Measurements from ENCODE around the gene WDR19. TPM values are rescaled to one million over a fixed set of nuclear protein-coding genes. Genes with fewer than 3 reads are reported as not detected.

Gene WDR19
- total and polyA plus RNA-seq, 2 of the 4 experiments (the other 2 are of a cell fraction) = 16.0 to 22.6 TPM

GRCh38 chr4:39178706-39179105 lies 3.6 kb upstream of the WDR19 start:
- no peaks in the 10 kb centered on the region for H3K36me3 ChIP-seq (ENCODE audit: control insufficient read depth, insufficient read depth, low read length)
- no peaks in the 10 kb centered on the region for H3K27me3 ChIP-seq (ENCODE audit: control insufficient read depth, insufficient read depth, low read length)
- H3K14ac ChIP-seq (replicated peaks; ENCODE audit: low read depth, low read length) = no peak overlapping the region
- no peaks in the 10 kb centered on the region for H3K4me1 ChIP-seq (ENCODE audit: control insufficient read depth, insufficient read depth, low read length)
- no peak overlapping the region for H2BK5ac ChIP-seq (ENCODE audit: low read depth, low read length, poor library complexity, severe bottlenecking)
- no peak overlapping the region for H3K27ac ChIP-seq (ENCODE audit: insufficient read depth, low read length)
- H4K91ac ChIP-seq (ENCODE audit: insufficient read depth, low read depth, low read length) = no peak overlapping the region
- no peak overlapping the region for H2BK15ac ChIP-seq (ENCODE audit: low read depth, low read length)
- H2BK20ac ChIP-seq (ENCODE audit: low read depth, low read length) = no peak overlapping the region
- no peaks in the 10 kb centered on the region for H3K9me1 ChIP-seq (ENCODE audit: insufficient read depth, low read length)
- dilution Hi-C loops (cut with HindIII; ENCODE audit: low sequenced_read_pairs, unreplicated experiment) (no loop called here), in situ Hi-C loops (cut with MboI; ENCODE audit: low sequenced_read_pairs) (no loop called here), intact Hi-C loops (cut with micrococcal nuclease) (no loop called here)
- DNase-seq (peak; percentile 47), ATAC-seq (ENCODE audit: low read depth) (no peak)
- no peaks in the 10 kb centered on the region for H4K20me1 ChIP-seq (ENCODE audit: insufficient read depth, low read length)
- H2BK120ac ChIP-seq (ENCODE audit: low read depth, low read length) = no peak overlapping the region
- no peak overlapping the region for H3K56ac ChIP-seq (ENCODE audit: extremely low read depth, insufficient read depth, low read length)
- BruUV-seq (replicated peaks) = no TSS peak
- no peak overlapping the region for H3K4ac ChIP-seq (ENCODE audit: low read depth, low read length)
- no peak overlapping the region for H2AK5ac ChIP-seq (ENCODE audit: low read depth, low read length)
- TF ChIP-seq RCOR1 (IDR thresholded peaks at IDR 0.05; ENCODE audit: insufficient replicate concordance, low read length) = no peak
- no peak overlapping the region for H3K4me3 ChIP-seq (ENCODE audit: insufficient read depth, low read depth, low read length)
- no peak overlapping the region for H3K4me2 ChIP-seq (ENCODE audit: low read depth, low read length)
- H4K5ac ChIP-seq (ENCODE audit: low read depth, low read length) = no peak overlapping the region
- no peak overlapping the region for H4K8ac ChIP-seq (ENCODE audit: low read depth in 2 of 2, low read length in 2 of 2)
- ChIA-PET POLR2A (ENCODE audit: unreplicated experiment) (no interaction called here), CTCF (interaction anchor here (0.6 kb wide), 1 partner anchor 93 kb away, joined by 3 read pairs; no protein-coding TSS in a partner anchor)
- no peak overlapping the region for H3K9ac ChIP-seq (ENCODE audit: low read depth, low read length)
- no peak overlapping the region for H3K18ac ChIP-seq (ENCODE audit: low read depth, low read length)
- H3K9me3 ChIP-seq (ENCODE audit: control insufficient read depth, insufficient read depth, low read length) = no peaks in the 10 kb centered on the region
- H3K23ac ChIP-seq (ENCODE audit: low read depth, low read length) = no peak overlapping the region
- no peak overlapping the region for H2AK9ac ChIP-seq (replicated peaks; ENCODE audit: low read depth, low read length, poor library complexity)
- peaks cover 4 to 7% of the 10 kb centered on the region in 2 experiments; a peak in 2 of 4 replicates for H3K79me1 ChIP-seq (ENCODE audit: low read depth in 1 of 2, low read length in 2 of 2)
- H2AFZ ChIP-seq (replicated peaks; ENCODE audit: low read length, poor library complexity) = no peak overlapping the region

Measured in IMR-90 (cell line).